HepG2 (cell line): ENCODE measurements around the gene MITF. TPM values are rescaled to one million over a fixed set of nuclear protein-coding genes. Genes with fewer than 3 reads are reported as not detected.

Experiments
- ZHX2 ChIP-seq, 2 experiments: sonication (generic) in 1 of 2; formaldehyde crosslinking in 1 of 2; IDR thresholded peaks; 2 replicates each; pipeline versions ENCODE4 v1.6.1 to v1.9.0; 2014 to 2022; ENCODE audit warnings: antibody characterized with exemption in 1 of 2, borderline replicate concordance in 1 of 2, inconsistent platforms in 1 of 2, low read depth in 1 of 2, missing genetic modification reagents in 1 of 2
- ZNF646 ChIP-seq: sonication (generic); formaldehyde crosslinking; IDR thresholded peaks from 2 replicates; pipeline ENCODE4 v1.9.0; 2021; ENCODE audit warnings: mild to moderate bottlenecking, missing genetic modification reagents
- polyA plus RNA-seq, 8 experiments: library from polyadenylated mRNA; depleted of rRNA in 3 of 8; stranded (reverse) in 7 of 8; unstranded in 1 of 8; fragments of >200 nt; fragmentation: Illumina TruSeq in 4 of 8; extraction: Trizol in 4 of 8; gene quantifications; 2 replicates each; pipeline versions ENCODE4 v1.2.1 to v1.2.3, GENCODE V29; 2011 to 2016; ENCODE audit warnings: low read depth in 4 of 8, missing spikeins in 1 of 8, mixed read lengths in 1 of 8; ENCODE audit not compliant: insufficient read depth in 1 of 8
- total RNA-seq, 5 experiments: library from RNA; depleted of rRNA; stranded (reverse); fragments of >200 nt; fragmentation: Illumina TruSeq; extraction: Trizol; gene quantifications; 2 replicates each; pipeline ENCODE4 v1.2.3, GENCODE V29; 2016; ENCODE audit warnings: low read depth in 1 of 5

MITF gene
- total and polyA plus RNA-seq, 2 of the 13 experiments (the other 11 are each of a cell fraction or from before 2014, with no cell fraction given): 0.12 to 0.38 TPM

GRCh38 chr3:69994919-69995318, 255.7 kb downstream of the MITF start (continued):
- TF ChIP-seq ZNF646 (CRISPR knock-in tag) (no peak), ZHX2 (IDR thresholded peaks at IDR 0.05; ENCODE audit: low read depth) (no peak), ZHX2 (CRISPR knock-in tag; IDR thresholded peaks at IDR 0.05; ENCODE audit: borderline replicate concordance) (no peak)
